Fibroblast of pulmonary artery (primary cell): ENCODE measurements around the gene ZSCAN10.
A peak's percentile ranks its signal among the peaks of the same experiment; 100 is the strongest.

Source experiments
- DNase-seq: peaks from one replicate; pipeline ENCODE4 v3.0.0-alpha.2; 2010; ENCODE audit warnings: low read depth
- H3K4me3 ChIP-seq: replicated peaks from 2 replicates; pipeline ENCODE4 v1.5.1; 2011; ENCODE audit warnings: low read depth, mild to moderate bottlenecking, control low read depth, low read length, moderate library complexity
- TF ChIP-seq, protein P1 (sequence below): IDR thresholded peaks from 2 replicates; pipeline ENCODE4 v1.5.1; 2011; ENCODE audit warnings: mild to moderate bottlenecking, control low read depth, low read length, inconsistent platforms; ENCODE audit errors: missing control alignments

Gene ZSCAN10

DNA sequence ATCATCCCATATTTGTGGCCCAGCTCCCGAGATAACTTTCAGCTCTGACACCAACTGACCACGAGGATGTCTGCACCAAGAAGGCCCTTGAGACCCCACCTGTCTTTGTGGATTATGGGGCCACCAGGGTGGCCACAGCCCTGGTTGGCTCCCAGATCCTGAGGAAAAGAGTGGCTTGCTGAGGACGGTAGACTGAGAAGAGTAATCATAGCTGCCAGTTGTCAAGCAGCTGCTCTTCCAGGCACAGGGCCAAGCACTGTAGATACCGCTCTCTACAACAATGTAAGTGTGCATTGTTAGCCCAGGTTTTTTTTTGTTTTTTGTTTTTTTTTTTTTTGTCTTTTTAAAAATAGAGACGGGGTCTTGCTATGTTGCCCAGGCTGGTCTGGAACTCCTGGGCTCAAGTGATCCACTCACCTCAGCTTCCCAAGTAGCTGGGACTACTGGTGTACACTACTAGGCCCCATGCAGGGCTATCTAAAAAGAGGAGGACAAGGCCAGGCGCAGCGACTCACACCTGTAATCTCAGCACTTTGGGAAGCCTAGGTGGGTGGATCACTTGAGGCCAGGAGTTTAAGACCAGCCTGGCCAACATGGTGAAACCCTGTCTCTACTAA is 22.9 kb upstream of the ZSCAN10 start:
- TF ChIP-seq, protein P1, sequence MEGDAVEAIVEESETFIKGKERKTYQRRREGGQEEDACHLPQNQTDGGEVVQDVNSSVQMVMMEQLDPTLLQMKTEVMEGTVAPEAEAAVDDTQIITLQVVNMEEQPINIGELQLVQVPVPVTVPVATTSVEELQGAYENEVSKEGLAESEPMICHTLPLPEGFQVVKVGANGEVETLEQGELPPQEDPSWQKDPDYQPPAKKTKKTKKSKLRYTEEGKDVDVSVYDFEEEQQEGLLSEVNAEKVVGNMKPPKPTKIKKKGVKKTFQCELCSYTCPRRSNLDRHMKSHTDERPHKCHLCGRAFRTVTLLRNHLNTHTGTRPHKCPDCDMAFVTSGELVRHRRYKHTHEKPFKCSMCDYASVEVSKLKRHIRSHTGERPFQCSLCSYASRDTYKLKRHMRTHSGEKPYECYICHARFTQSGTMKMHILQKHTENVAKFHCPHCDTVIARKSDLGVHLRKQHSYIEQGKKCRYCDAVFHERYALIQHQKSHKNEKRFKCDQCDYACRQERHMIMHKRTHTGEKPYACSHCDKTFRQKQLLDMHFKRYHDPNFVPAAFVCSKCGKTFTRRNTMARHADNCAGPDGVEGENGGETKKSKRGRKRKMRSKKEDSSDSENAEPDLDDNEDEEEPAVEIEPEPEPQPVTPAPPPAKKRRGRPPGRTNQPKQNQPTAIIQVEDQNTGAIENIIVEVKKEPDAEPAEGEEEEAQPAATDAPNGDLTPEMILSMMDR, result no peak
- DNase-seq, result peak; percentile 73
- no peak overlapping the region for H3K4me3 ChIP-seq

DNA sequence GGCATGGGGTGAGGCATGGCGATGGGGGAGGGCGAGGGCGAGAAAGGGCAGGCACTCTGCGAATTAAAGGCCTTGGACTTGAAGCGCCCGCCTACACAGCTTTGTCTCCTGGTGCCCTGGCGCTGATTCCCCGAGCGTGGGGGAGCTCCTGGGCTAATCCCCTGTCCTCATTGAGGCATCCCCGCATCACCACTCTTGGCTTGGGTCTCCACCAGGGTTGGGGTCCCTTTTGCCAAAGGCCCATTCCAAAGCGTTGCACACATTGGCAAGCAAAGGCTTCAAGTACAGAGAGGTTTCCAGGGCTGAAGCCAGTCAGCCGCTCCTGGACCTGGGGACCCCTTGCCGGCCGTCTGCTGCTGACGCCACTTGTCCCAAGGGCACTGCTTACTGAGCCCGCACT is 21.3 kb upstream of the ZSCAN10 start:
- TF ChIP-seq, protein P1, result no peak
- no peak for DNase-seq
- no peak overlapping the region for H3K4me3 ChIP-seq

DNA sequence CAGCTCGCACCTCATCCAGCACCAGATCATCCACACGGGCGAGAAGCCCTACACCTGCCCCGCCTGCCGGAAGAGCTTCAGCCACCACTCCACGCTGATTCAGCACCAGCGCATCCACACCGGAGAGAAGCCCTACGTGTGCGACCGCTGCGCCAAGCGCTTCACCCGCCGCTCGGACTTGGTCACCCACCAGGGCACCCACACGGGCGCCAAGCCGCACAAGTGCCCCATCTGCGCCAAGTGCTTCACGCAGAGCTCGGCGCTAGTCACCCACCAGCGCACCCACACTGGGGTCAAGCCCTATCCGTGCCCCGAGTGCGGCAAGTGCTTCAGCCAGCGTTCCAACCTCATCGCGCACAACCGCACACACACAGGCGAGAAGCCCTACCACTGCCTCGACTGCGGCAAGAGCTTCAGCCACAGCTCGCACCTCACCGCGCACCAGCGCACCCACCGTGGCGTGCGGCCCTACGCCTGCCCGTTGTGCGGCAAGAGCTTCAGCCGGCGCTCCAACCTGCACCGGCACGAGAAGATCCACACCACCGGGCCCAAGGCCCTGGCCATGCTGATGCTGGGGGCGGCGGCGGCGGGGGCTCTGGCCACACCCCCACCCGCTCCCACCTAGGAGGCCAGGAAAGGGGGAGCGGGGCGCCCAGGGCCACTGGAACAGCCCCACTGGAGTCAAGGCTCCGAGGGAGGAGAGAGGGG is 20.8 kb upstream of the ZSCAN10 start:
- H3K4me3 ChIP-seq, result no peak overlapping the region
- TF ChIP-seq, protein P1, result no peak

DNA sequence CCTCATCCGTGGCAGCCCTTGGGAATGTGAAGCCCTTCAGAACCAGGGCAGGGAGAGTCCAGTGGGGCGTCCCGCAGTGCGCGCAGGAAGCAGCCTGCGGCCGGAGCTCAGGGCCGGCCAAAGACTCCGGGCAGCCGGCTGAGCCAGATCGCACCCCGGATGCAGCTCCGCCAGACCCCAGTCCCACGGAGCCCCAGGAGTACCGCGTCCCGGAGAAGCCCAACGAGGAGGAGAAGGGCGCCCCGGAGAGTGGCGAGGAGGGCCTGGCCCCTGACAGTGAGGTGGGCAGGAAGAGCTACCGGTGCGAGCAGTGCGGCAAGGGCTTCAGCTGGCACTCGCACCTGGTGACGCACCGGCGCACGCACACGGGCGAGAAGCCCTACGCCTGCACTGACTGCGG is 20.2 kb upstream of the ZSCAN10 start:
- DNase-seq, result no peak
- H3K4me3 ChIP-seq, result no peak overlapping the region
- TF ChIP-seq, protein P1, result no peak

More for the DNA sequence above, 20.8 kb upstream of the ZSCAN10 start:
- no peak for DNase-seq

DNA sequence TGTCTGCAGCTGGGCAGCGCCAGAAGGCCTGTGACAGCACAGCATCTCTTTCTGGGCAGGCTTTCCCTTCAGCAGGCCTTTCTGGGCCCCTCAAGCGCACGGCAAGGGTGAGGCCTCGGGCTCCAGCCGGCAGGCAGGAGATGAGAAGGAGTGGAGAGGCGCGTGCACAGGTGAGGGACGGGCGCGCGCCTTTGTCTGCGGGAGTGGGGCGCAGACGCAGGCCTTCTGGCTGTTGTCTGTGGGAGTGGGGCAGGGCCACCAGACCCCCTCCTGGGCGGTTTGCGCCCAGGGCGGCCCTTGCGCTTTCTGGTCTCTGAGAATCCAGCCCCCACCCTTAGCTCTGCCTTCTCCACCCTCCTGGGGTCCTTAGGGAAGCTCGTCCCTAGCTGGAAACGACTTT is 19.8 kb upstream of the ZSCAN10 start:
- TF ChIP-seq, protein P1, result no peak
- no peak overlapping the region for H3K4me3 ChIP-seq
- no peak for DNase-seq

DNA sequence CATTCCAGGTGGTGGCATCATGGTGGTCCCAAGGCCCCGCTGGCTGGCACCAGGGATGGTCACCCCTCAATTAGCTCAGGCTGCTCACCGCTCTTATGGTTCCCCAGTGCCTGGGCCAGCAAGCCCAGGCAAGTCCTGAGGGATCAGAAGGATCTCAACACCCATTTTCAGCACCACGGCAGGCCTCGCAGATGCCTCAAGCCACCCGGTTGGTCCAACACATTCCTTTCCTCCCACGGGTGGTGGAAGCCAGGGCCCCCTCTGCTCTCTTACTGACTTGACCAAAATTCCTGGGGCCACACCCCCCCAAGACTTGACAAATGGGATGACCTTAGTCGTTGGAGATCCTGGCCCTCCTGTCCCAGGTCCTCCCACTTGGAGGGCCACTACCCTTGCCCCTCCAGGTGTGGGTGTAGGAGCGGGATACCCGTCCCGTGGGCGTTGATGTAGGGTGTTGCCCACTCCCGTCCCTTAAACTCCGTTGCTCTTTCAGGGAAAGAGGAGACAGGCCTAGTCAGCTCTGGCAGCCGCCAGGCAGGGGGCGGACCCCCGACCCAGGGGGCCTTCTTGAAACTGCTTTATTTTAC is 19.2 kb upstream of the ZSCAN10 start:
- no peak overlapping the region for H3K4me3 ChIP-seq
- TF ChIP-seq, protein P1, result no peak
- DNase-seq, result no peak
